HEK293T (cell line): Measurements from ENCODE around the gene PRDM16.

Experiments used
- CTCF ChIA-PET: fragments of 350-600 bp; formaldehyde crosslinking; extraction: SDS; loops from one replicate; lab custom pipeline; 2021; ENCODE audit warnings: antibody characterized with exemption, inconsistent platforms; lab: Yijun Ruan, JAX
- POLR2A ChIA-PET: fragments of 350-600 bp; formaldehyde crosslinking; extraction: SDS; loops from one replicate; lab custom pipeline; 2020; ENCODE audit warnings: antibody characterized with exemption, inconsistent platforms; lab: Yijun Ruan, JAX
- DNase-seq: peaks from one replicate; pipeline ENCODE4 v3.0.0; 2012; ENCODE audit warnings: mixed read lengths; ENCODE audit errors: extremely low spot score
- ARNT ChIP-seq: fragments of 450-650 bp; IDR thresholded peaks from 2 replicates; pipeline ENCODE4 v1.6.1; 2017; ENCODE audit warnings: mild to moderate bottlenecking
- BHLHE40 ChIP-seq: fragments of 450-650 bp; IDR thresholded peaks from 2 replicates; pipeline ENCODE4 v1.6.1; 2016; ENCODE audit warnings: mild to moderate bottlenecking, moderate library complexity, borderline replicate concordance
- CTBP1 ChIP-seq: fragments of 450-650 bp; IDR thresholded peaks from 2 replicates; pipeline ENCODE4 v1.6.1; 2016; ENCODE audit warnings: borderline replicate concordance
- ELF4 ChIP-seq: fragments of 450-650 bp; IDR thresholded peaks from 2 replicates; pipeline ENCODE4 v1.6.1; 2017; ENCODE audit warnings: antibody characterized with exemption
- FOXA1 ChIP-seq: fragments of 450-650 bp; IDR thresholded peaks from 2 replicates; pipeline ENCODE4 v1.6.1; 2016; ENCODE audit warnings: mild to moderate bottlenecking
- FOXK2 ChIP-seq: fragments of 450-650 bp; IDR thresholded peaks from 2 replicates; pipeline ENCODE4 v1.6.1; 2016; ENCODE audit warnings: mild to moderate bottlenecking
- FOXM1 ChIP-seq: fragments of 450-650 bp; IDR thresholded peaks from 2 replicates; pipeline ENCODE4 v1.6.1; 2017; ENCODE audit warnings: mild to moderate bottlenecking, borderline replicate concordance
- HDGF ChIP-seq: fragments of 450-650 bp; IDR thresholded peaks from 2 replicates; pipeline ENCODE4 v1.6.1; 2017; ENCODE audit warnings: antibody characterized with exemption, borderline replicate concordance
- L3MBTL2 ChIP-seq: fragments of 450-650 bp; conservative IDR thresholded peaks from 2 replicates; pipeline ENCODE4 v1.6.1; 2016; ENCODE audit warnings: mild to moderate bottlenecking
- LEF1 ChIP-seq: fragments of 450-650 bp; IDR thresholded peaks from 2 replicates; pipeline ENCODE4 v1.6.1; 2017; ENCODE audit warnings: mild to moderate bottlenecking, borderline replicate concordance
- NFRKB ChIP-seq: fragments of 450-650 bp; IDR thresholded peaks from 2 replicates; pipeline ENCODE4 v1.6.1; 2016; ENCODE audit warnings: mild to moderate bottlenecking, moderate library complexity
- SP1 ChIP-seq: fragments of 450-650 bp; IDR thresholded peaks from 2 replicates; pipeline ENCODE4 v1.6.1; 2017
- SUZ12 ChIP-seq: fragments of 450-650 bp; IDR thresholded peaks from 2 replicates; pipeline ENCODE4 v1.6.1; 2016; ENCODE audit warnings: mild to moderate bottlenecking
- TARDBP ChIP-seq: fragments of 450-650 bp; IDR thresholded peaks from 2 replicates; pipeline ENCODE4 v1.6.1; 2016
- ZNF384 ChIP-seq: fragments of 450-650 bp; IDR thresholded peaks from 2 replicates; pipeline ENCODE4 v1.6.1; 2016
- TF ChIP-seq, protein P1 (sequence below): fragments of 450-650 bp; IDR thresholded peaks from 2 replicates; pipeline ENCODE4 v1.6.1; 2016

The PRDM16 gene

DNA sequence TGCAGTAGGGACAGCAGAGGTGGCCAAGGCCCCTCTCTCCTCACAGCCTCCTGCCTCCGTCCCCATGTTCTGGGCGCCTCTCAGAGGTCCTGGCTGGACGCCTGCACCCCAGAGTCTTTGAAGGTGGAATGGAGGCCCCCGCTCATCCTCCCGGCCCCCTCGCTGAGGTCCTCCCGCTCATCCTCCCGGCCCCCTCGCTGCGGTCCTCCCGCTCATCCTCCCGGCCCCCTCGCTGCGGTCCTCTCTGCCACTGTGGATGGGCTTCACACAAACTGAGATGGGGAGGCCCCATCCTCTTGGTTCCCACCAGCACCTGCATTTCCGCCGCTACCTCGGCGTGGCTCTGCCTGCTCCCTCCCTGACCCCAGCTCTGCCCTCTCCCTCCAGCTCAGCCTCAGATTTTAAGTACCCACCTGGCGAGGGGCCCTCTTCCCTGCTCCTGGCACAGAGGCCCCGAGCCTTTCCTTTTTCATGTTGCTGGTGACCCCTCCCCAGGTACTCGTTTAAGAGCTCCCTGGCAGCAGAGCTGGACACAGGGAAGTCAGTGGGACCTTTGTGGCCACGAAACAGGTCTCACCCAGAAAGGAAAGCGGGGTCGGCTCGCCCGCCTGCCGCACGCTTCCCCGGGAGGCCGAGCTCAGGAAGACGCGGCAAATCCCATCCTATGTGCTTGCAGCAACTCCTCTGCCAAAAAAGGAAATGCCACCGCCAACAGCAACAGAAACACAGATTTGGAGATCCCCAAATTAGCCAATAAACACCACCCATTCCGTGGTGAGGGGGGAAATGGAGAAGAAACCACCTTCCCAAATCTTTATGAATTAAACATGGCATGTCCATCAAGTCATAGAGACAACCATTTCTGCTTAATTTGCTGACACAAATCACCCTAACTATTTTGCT lies 143.7 kb downstream of the PRDM16 start:
- ChIA-PET POLR2A (no interaction called here), CTCF (no interaction called here)

DNA sequence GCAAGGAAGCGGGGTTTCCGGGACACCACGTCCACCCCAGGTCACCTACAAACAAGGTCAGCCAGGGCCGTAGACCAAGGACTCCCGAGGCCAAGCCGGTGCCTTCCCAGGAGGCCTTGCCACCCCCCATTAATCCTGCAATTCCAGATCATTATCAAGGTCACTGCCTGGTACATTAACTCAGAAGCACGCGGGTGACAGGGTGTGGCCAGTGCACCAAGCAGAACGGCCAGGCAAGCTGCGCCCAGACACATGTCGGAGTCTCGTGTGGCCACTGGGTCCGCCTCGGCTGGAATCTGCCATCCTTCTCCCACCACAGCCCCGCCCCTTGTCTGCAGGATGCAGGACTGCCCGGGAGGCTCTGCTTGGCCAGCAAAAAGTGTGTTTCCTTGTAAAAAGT lies 144.7 kb downstream of the PRDM16 start:
- no peak for TF ChIP-seq BHLHE40
- no peak for TF ChIP-seq FOXK2
- TF ChIP-seq LEF1: no peak
- no peak for TF ChIP-seq ZNF384
- no peak for TF ChIP-seq L3MBTL2
- TF ChIP-seq ELF4: no peak
- TF ChIP-seq SP1: no peak
- no peak for TF ChIP-seq NFRKB
- no peak for TF ChIP-seq HDGF
- TF ChIP-seq FOXA1: no peak
- TF ChIP-seq SUZ12: no peak
- no peak for TF ChIP-seq ARNT
- TF ChIP-seq FOXM1: no peak
- TF ChIP-seq CTBP1: no peak
- no peak for TF ChIP-seq TARDBP
- TF ChIP-seq, protein P1, sequence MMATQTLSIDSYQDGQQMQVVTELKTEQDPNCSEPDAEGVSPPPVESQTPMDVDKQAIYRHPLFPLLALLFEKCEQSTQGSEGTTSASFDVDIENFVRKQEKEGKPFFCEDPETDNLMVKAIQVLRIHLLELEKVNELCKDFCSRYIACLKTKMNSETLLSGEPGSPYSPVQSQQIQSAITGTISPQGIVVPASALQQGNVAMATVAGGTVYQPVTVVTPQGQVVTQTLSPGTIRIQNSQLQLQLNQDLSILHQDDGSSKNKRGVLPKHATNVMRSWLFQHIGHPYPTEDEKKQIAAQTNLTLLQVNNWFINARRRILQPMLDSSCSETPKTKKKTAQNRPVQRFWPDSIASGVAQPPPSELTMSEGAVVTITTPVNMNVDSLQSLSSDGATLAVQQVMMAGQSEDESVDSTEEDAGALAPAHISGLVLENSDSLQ: no peak
- CTCF ChIA-PET: no interaction called here
- DNase-seq: no peak
- POLR2A ChIA-PET: no interaction called here

More for the DNA sequence above, 143.7 kb downstream of the PRDM16 start:
- no peak for DNase-seq
- TF ChIP-seq LEF1: no peak
- TF ChIP-seq HDGF: no peak
- TF ChIP-seq L3MBTL2: no peak
- TF ChIP-seq BHLHE40: no peak
- TF ChIP-seq SUZ12: no peak
- TF ChIP-seq ARNT: no peak
- no peak for TF ChIP-seq SP1
- no peak for TF ChIP-seq ELF4
- no peak for TF ChIP-seq FOXK2
- TF ChIP-seq TARDBP: no peak
- no peak for TF ChIP-seq FOXA1
- TF ChIP-seq CTBP1: no peak
- TF ChIP-seq, protein P1: no peak
- no peak for TF ChIP-seq NFRKB
- TF ChIP-seq FOXM1: no peak
- no peak for TF ChIP-seq ZNF384

DNA sequence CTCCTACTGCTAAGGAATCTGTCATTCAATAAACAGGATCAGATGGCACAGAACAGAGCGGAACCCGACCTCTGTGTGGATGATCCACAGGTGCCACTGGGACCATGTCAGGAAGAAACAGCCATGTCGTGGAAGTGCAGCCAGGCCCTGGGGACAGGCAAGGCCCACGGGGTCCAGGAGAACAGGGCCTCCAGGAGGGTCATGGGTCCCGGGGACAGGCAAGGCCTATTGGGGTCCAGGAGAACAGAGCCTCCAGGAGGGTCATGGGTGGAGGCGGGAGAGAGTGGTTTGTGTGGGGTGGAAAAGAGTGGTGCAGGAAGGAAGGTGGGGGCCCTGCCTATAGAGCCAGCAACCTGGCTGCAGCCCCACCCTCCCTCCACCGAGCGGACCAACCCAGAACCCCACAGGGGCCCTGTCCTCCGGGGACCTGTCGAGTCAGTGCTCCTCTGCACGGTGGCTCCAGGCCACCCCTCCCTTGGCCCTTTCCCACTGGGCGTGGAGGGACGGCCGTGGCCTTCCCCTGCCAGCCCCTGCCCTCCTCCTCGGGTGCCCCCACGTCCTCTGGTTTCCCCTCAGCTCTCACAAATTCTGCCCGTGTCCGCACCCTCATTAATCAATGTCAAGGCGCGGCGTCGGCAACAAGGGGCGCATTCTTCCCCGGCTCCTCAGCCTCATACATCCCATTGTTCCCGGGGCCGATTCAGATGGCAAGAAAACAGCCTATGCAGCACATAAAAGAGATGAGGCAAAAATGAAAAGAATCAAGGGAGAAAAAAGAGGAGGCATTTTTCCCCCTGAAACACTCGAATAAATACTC lies 146.4 kb downstream of the PRDM16 start:
- ChIA-PET POLR2A (no interaction called here), CTCF (no interaction called here)
- no peak for TF ChIP-seq SUZ12
- no peak for TF ChIP-seq ELF4
- TF ChIP-seq ZNF384: no peak
- TF ChIP-seq FOXK2: no peak
- no peak for TF ChIP-seq CTBP1
- TF ChIP-seq NFRKB: no peak
- no peak for DNase-seq

DNA sequence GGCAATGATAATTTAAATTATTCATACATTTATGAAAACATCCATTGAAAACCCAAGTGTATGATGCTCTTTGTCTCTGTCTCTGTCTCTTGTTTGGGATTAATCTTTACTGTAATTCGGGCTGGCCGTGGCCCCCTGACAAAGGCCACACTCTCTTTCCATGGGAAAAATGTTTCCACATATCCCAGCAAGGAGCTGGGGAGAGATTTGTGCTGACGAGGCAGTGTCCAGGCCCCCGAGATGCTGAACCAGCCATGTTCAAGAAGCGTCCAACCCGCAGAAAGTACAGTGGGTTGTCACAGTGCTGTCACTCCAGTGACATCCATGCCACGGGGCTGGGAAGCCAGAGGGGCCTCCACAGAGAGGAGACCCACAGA lies 147.0 kb downstream of the PRDM16 start:
- ChIA-PET CTCF (no interaction called here), POLR2A (no interaction called here)
- TF ChIP-seq FOXM1 (no peak), BHLHE40 (no peak), ELF4 (no peak), TARDBP (no peak), NFRKB (no peak), SP1 (no peak), ZNF384 (no peak), FOXA1 (no peak), ARNT (no peak), LEF1 (no peak), CTBP1 (no peak), HDGF (no peak), L3MBTL2 (no peak), SUZ12 (no peak), FOXK2 (no peak)
- TF ChIP-seq, protein P1: no peak
- no peak for DNase-seq

DNA sequence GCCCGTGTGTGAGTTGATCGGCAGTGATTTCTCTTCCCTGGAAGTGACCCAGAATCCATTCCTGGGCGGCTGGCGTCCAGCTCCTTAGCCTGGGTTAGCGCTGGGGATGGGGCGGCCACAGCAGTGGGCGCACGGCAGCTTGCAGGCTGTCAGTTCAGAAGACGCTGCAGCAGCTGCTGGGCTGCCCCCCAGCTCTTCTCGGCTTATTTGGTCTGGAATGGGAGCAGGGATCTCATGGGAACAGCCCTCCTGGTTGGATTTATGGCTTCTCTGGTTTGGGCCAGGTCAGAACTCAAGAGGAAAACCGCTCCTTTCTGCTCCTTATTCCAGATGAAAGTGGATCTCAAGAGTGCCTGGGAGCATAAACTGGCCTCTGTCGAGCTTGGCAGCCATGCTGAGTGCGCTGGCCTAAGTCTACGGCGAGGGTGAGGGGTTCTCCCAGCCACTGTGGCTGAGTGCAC lies 148.2 kb downstream of the PRDM16 start:
- POLR2A ChIA-PET: no interaction called here
- CTCF ChIA-PET: no interaction called here
- no peak for TF ChIP-seq CTBP1
- TF ChIP-seq LEF1: no peak
- TF ChIP-seq BHLHE40: no peak
- no peak for TF ChIP-seq ZNF384
- no peak for TF ChIP-seq FOXA1
- TF ChIP-seq, protein P1: no peak
- TF ChIP-seq SP1: no peak
- TF ChIP-seq TARDBP: no peak
- no peak for TF ChIP-seq ARNT
- no peak for TF ChIP-seq NFRKB
- TF ChIP-seq ELF4: no peak
- no peak for TF ChIP-seq FOXK2
- no peak for TF ChIP-seq FOXM1
- no peak for TF ChIP-seq L3MBTL2
- TF ChIP-seq SUZ12: no peak
- no peak for TF ChIP-seq HDGF
- DNase-seq: no peak
